Liver (tissue), 9 donors: Measurements from ENCODE around the gene ALPI. TPM values are rescaled to one million over a fixed set of nuclear protein-coding genes. Genes with fewer than 3 reads are reported as not detected.

Experiments
- DNase-seq: peaks from one replicate; pipeline ENCODE4 v3.0.0-alpha.2; 2017; ENCODE audit warnings: low spot score
- H3K27ac ChIP-seq, 2 donors: one replicate each; pipeline ENCODE4 v1.7.0; 2013; ENCODE audit warnings: inconsistent platforms in 2 of 2, low read length in 2 of 2, control low read depth in 1 of 2, low read depth in 1 of 2, mild to moderate bottlenecking in 1 of 2
- H3K27me3 ChIP-seq, 4 donors: one replicate each; pipeline versions ENCODE4 v1.6.1 to v1.7.0; 2013; ENCODE audit warnings: low read length in 3 of 4, inconsistent platforms in 1 of 4, mild to moderate bottlenecking in 1 of 4, moderate library complexity in 1 of 4; ENCODE audit not compliant: control insufficient read depth in 4 of 4, insufficient read depth in 4 of 4
- H3K36me3 ChIP-seq, 4 donors: one replicate each; pipeline versions ENCODE4 v1.6.1 to v1.7.0; 2013; ENCODE audit warnings: low read length in 3 of 4, mild to moderate bottlenecking in 3 of 4, low read depth in 1 of 4, moderate library complexity in 1 of 4; ENCODE audit not compliant: control insufficient read depth in 4 of 4, insufficient read depth in 3 of 4
- H3K4me1 ChIP-seq, 4 donors: one replicate each; pipeline versions ENCODE4 v1.6.1 to v1.7.0; 2013; ENCODE audit warnings: low read length in 3 of 4, mild to moderate bottlenecking in 3 of 4, moderate library complexity in 1 of 4; ENCODE audit not compliant: control insufficient read depth in 4 of 4, insufficient read depth in 4 of 4
- H3K4me3 ChIP-seq, 3 donors: one replicate each; pipeline versions ENCODE4 v1.6.1 to v1.7.0; 2013; ENCODE audit warnings: low read length in 3 of 3, control low read depth in 1 of 3, low read depth in 1 of 3, mild to moderate bottlenecking in 1 of 3
- H3K9ac ChIP-seq, 2 donors: one replicate each; pipeline ENCODE4 v1.7.0; 2013; ENCODE audit warnings: low read length in 2 of 2, mild to moderate bottlenecking in 2 of 2, moderate library complexity in 2 of 2, control low read depth in 1 of 2, low read depth in 1 of 2
- H3K9me3 ChIP-seq, 4 donors: one replicate each; pipeline versions ENCODE4 v1.6.1 to v1.7.0; 2013; ENCODE audit warnings: low read length in 3 of 4; ENCODE audit not compliant: control insufficient read depth in 4 of 4
- ATF3 ChIP-seq: IDR thresholded peaks from 2 replicates; pipeline ENCODE4 v1.6.1; 2016; ENCODE audit warnings: antibody characterized with exemption
- FOXA1 ChIP-seq: IDR thresholded peaks from 2 replicates; pipeline ENCODE4 v1.6.1; 2016; ENCODE audit warnings: antibody characterized with exemption
- FOXA2 ChIP-seq: IDR thresholded peaks from 2 replicates; pipeline ENCODE4 v1.6.1; 2016; ENCODE audit warnings: antibody characterized with exemption
- GABPA ChIP-seq, 2 donors: IDR thresholded peaks in 1 of 2; conservative IDR thresholded peaks in 1 of 2; 2 replicates each; pipeline ENCODE4 v1.6.1; 2016; ENCODE audit warnings: antibody characterized with exemption in 2 of 2, mild to moderate bottlenecking in 1 of 2, moderate library complexity in 1 of 2
- HNF4G ChIP-seq: IDR thresholded peaks from 2 replicates; pipeline ENCODE4 v1.6.1; 2016; ENCODE audit warnings: antibody characterized with exemption
- JUND ChIP-seq, 2 donors: IDR thresholded peaks; 2 replicates each; pipeline ENCODE4 v1.6.1; 2016; ENCODE audit warnings: antibody characterized with exemption in 2 of 2
- MAX ChIP-seq: IDR thresholded peaks from 2 replicates; pipeline ENCODE4 v1.6.1; 2016; ENCODE audit warnings: antibody characterized with exemption
- NR2F2 ChIP-seq: IDR thresholded peaks from 2 replicates; pipeline ENCODE4 v1.6.1; 2016; ENCODE audit warnings: antibody characterized with exemption
- RAD21 ChIP-seq, 2 donors: IDR thresholded peaks; 2 replicates each; pipeline ENCODE4 v1.6.1; 2016; ENCODE audit warnings: antibody characterized with exemption in 2 of 2, mild to moderate bottlenecking in 2 of 2
- REST ChIP-seq: IDR thresholded peaks from 2 replicates; pipeline ENCODE4 v1.6.1; 2016; ENCODE audit warnings: antibody characterized with exemption, mild to moderate bottlenecking
- RXRA ChIP-seq, 2 donors: IDR thresholded peaks; 2 replicates each; pipeline ENCODE4 v1.6.1; 2017 to 2018; ENCODE audit warnings: antibody characterized with exemption in 2 of 2, mild to moderate bottlenecking in 1 of 2
- SP1 ChIP-seq: IDR thresholded peaks from 2 replicates; pipeline ENCODE4 v1.6.1; 2018; ENCODE audit warnings: antibody characterized with exemption, mild to moderate bottlenecking
- TAF1 ChIP-seq: conservative IDR thresholded peaks from 2 replicates; pipeline ENCODE4 v1.6.1; 2016; ENCODE audit warnings: antibody characterized with exemption, mild to moderate bottlenecking
- YY1 ChIP-seq: IDR thresholded peaks from 2 replicates; pipeline ENCODE4 v1.6.1; 2016; ENCODE audit warnings: antibody characterized with exemption, mild to moderate bottlenecking
- WGBS: extraction: QIAGEN DNeasy Blood & Tissue Kit; methylation state at CpG from one replicate; pipeline ENCODE4 v1.1.7; 2013; 5-methylcytosine and 5-hydroxymethylcytosine counted together
- polyA plus RNA-seq, 2 donors: library from polyadenylated mRNA; stranded (reverse) in 1 of 2; unstranded in 1 of 2; fragments of 200-250 nt in 1 of 2; fragments of >200 nt in 1 of 2; fragmentation: Nextera tagmentation in 1 of 2; extraction: Ambion mirVana in 1 of 2; gene quantifications; one replicate each; pipeline versions ENCODE4 v1.2.1 to v1.2.3, GENCODE V29; 2013 to 2015
- total RNA-seq, 2 donors: library from RNA; depleted of rRNA; stranded (reverse); fragments of >200 nt; gene quantifications; one replicate each; pipeline ENCODE4 v1.2.3, GENCODE V29; 2014
- donor health status: healthy.
- donor health status: healthy.
- donor health status: healthy.
- donor health status: healthy.
- donor health status: healthy.

Gene ALPI
- total and polyA plus RNA-seq, 4 donors: 0.02 TPM; not detected in 3

GRCh38 chr2:232420073-232420454, 35.9 kb upstream of the ALPI start (continued):
- TF ChIP-seq REST (no peak), NR2F2 (no peak), HNF4G (no peak)

GRCh38 chr2:232420463-232421188, 35.3 kb upstream of the ALPI start:
- H3K4me3 ChIP-seq: peak overlapping the region in 2 of 3 donors; percentile 12 to 30
- no peak overlapping the region for H3K9ac ChIP-seq
- H3K9me3 ChIP-seq: peaks cover 3 to 10% (median 5%) of the 10 kb centered on the region in 4 donors
- peaks cover 4 to 16% (median 12%) of the 10 kb centered on the region in 4 donors for H3K27me3 ChIP-seq
- TF ChIP-seq ATF3: no peak
- no peak for TF ChIP-seq YY1
- TF ChIP-seq RXRA (IDR thresholded peaks at IDR 0.05): no peak
- TF ChIP-seq SP1: no peak
- no peak for TF ChIP-seq FOXA1
- no peak for TF ChIP-seq JUND (IDR thresholded peaks at IDR 0.05)
- TF ChIP-seq REST: no peak
- no peak for TF ChIP-seq TAF1
- TF ChIP-seq MAX: no peak
- TF ChIP-seq RAD21 (IDR thresholded peaks at IDR 0.05): no peak
- no peak for TF ChIP-seq GABPA (IDR thresholded peaks at IDR 0.05 in 1 of 2, conservative IDR thresholded peaks at IDR 0.05 in 1 of 2)
- no peak for TF ChIP-seq FOXA2
- WGBS: 3% methylated on average over 79 of the region's 79 CpGs
- no peak overlapping the region for H3K27ac ChIP-seq
- DNase-seq: no peak
- no peaks in the 10 kb centered on the region for H3K36me3 ChIP-seq
- H3K4me1 ChIP-seq: peaks cover 0 to 29% (median 18%) of the 10 kb centered on the region in 4 donors
